ENCODE results near the gene TMEM44. TPM values are rescaled to one million over a fixed set of nuclear protein-coding genes. Genes with fewer than 3 reads are reported as not detected.

The TMEM44 gene
- total RNA-seq, 2 experiments from 2014 or later = 3.0 to 4.4 TPM

DNA sequence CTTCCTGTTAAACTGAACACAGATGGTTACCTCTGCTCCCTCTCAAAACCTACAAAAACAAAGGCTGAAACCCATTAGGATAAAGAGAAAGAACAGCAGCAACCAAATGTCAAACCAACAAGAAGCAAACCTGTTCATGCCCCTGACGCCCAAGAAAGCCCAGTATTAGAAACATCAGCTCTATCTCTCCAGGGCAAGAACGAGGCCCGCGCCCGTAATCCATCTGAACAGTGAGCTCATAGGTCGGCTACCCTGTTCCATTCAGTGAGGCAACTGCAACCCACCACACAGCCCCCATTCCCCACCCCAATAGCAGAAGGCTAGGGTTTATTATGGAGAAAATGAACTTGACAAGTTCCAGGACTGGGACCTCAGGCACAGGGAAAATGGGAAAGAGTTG, 28.7 kb upstream of the TMEM44 start:
- H3K27me3 Mint-ChIP-seq = no peaks in the 10 kb centered on the region
- no peaks in the 10 kb centered on the region for H3K9me3 Mint-ChIP-seq
- H3K4me3 Mint-ChIP-seq = no peak overlapping the region
- DNase-seq = no peak
- no peak overlapping the region for H3K27ac Mint-ChIP-seq
- peaks cover 8% of the 10 kb centered on the region for H3K4me1 Mint-ChIP-seq
- peaks cover 37% of the 10 kb centered on the region for H3K36me3 Mint-ChIP-seq

DNA sequence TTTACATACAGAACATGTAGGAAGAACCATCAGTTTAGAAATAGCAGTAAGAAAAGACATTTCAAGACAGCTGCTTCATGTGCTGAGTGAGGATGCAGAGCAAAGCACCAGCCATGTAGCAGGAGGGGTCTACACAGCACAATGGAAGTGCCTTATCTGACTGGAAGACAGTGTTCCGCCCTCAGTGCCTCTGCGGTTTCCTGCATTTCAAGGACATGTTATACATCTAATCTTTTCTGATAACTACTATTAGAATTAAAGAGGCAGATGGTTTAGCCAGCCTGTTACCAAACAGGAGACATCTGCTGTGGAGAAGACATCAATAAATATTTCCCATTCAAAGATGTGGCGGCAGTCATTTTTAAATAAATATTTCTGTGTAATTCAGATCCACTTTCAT, 28.2 kb upstream of the TMEM44 start:
- no peaks in the 10 kb centered on the region for H3K9me3 Mint-ChIP-seq
- H3K36me3 Mint-ChIP-seq = peaks cover 36% of the 10 kb centered on the region

DNA sequence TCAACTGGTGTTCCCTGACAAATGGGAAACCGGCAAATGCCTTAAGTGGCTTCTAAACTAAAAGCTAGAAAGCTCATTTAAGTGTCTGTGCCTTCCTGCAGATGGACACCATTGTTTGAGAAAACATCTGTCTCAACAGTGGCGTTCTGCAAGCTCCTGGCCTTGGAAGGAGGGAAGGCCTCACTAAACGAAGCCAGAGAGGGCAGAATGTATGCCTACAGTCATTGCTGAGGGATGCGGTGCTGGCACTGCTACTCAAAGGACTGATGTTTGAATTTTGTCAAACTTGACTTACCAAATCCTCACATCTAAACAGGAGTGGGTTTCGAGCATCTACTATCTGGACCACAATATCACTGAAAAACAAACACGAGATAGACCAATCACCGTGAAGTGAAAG, 26.6 kb upstream of the TMEM44 start:
- DNase-seq = no peak
- no peaks in the 10 kb centered on the region for H3K27me3 Mint-ChIP-seq
- no peak overlapping the region for H3K4me3 Mint-ChIP-seq
- H3K27ac Mint-ChIP-seq = no peak overlapping the region
- H3K4me1 Mint-ChIP-seq = peaks cover 11% of the 10 kb centered on the region
- no peaks in the 10 kb centered on the region for H3K9me3 Mint-ChIP-seq
- peaks cover 26% of the 10 kb centered on the region for H3K36me3 Mint-ChIP-seq

More for the DNA sequence above, 28.2 kb upstream of the TMEM44 start:
- Mint-ChIP-seq H3K4me1 (peaks cover 8% of the 10 kb centered on the region), H3K27ac (no peak overlapping the region), H3K27me3 (no peaks in the 10 kb centered on the region), H3K4me3 (no peak overlapping the region)
- DNase-seq = no peak

DNA sequence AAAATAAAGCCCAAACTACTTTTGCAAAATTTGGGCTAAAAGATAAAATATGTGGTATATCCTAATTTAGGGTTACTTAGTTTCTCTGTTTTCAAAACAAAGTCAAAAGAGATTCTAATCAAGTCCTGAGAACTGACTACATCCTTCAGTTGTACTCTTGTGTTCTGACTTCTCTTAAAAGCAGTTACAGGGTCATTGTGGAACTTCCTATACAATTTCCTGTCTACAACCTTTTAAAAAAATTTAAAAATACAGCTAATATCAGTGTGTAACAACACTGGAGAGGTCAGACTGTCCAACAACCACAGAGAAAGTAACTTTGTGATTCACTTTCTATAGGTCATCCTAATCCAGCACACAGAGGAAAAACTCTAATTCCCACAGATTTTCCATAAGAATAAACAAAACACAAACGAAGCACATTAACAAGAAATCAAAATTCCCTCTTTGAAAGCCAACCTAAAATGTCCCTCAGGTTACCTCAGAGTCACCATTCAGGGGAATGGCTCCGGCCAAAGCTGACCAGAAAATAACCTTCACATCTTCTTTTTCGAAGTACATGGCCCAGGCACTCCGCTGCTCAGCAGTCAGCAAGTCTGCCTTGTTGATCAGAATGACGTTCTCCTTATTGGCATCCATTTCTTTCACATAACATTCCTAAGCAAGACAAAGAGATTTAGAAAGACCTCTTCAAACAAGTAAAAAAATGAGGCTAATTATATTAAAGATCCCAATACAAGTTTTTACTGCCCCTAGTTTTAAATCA, 25.4 kb upstream of the TMEM44 start:
- DNase-seq = no peak
- H3K27ac Mint-ChIP-seq = no peak overlapping the region
- peaks cover 19% of the 10 kb centered on the region for H3K4me1 Mint-ChIP-seq
- H3K36me3 Mint-ChIP-seq = peaks cover 27% of the 10 kb centered on the region
- H3K4me3 Mint-ChIP-seq = no peak overlapping the region
- H3K27me3 Mint-ChIP-seq = no peaks in the 10 kb centered on the region
- no peaks in the 10 kb centered on the region for H3K9me3 Mint-ChIP-seq

DNA sequence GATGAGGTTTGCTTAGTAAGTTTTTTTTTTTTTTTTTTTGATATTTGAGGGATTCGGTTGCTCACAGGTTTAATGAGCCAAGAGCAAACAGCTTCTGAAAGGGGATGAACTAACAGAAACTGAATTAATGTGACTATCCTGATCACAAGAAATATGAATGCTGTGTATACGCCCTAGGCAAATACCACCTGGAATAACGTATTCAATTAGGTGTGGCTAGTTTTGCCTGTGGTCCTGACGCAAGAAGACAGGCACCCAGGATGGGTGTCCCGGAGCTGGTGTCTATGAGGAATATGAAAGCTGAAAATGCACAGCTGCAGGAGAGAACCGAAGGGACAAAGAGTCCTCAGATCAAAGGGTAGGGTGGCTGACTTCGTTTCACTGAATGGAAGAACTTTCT, 24.2 kb upstream of the TMEM44 start:
- no peak for DNase-seq
- Mint-ChIP-seq H3K36me3 (peaks cover 33% of the 10 kb centered on the region), H3K27me3 (no peaks in the 10 kb centered on the region), H3K4me3 (no peak overlapping the region), H3K27ac (no peak overlapping the region), H3K9me3 (no peaks in the 10 kb centered on the region), H3K4me1 (peaks cover 17% of the 10 kb centered on the region)

DNA sequence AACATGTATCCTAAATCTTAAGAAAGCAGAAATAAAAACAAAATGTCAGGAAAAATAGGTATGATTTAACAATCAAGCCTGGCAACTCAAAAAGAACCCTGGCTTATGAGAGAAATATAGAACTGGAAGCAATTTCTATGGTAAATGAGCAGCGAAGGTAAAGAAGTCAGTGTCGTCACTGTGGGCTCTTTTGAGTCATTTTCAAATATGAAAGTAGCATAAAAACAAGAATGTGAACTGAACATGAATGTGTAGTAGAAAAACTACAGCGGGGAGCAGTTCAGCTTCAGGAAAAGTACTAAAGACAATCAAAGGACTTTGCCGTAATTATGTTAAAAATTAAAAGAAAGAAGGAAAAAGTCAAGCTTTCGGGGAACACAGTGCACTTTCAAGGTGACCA, 21.2 kb upstream of the TMEM44 start:
- Mint-ChIP-seq H3K27ac (peak overlapping the region; percentile 38), H3K4me3 (no peak overlapping the region), H3K36me3 (peaks cover 38% of the 10 kb centered on the region), H3K27me3 (no peaks in the 10 kb centered on the region), H3K9me3 (no peaks in the 10 kb centered on the region), H3K4me1 (peaks cover 12% of the 10 kb centered on the region)
- DNase-seq = no peak

DNA sequence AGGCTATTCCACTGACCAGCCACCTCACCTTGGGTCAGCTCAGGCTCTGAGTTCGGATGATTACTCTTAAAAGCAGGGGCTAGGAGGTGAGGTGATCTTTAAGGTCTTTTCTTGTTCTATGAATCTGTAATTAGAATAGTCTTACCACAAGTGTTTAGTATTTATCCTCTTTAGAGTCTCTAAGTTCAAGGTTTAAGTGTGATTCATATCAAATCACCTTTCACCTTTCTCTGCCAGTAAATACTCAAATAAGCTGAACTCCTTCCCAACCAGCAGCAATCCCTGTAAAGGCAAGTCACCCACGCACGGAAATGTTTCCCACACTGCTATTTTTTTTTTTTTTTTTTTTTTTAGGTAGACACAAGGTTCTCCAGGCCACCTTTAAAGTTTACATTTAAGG, 14.5 kb upstream of the TMEM44 start:
- Mint-ChIP-seq H3K9me3 (no peaks in the 10 kb centered on the region), H3K36me3 (peaks cover 18% of the 10 kb centered on the region), H3K4me1 (peaks cover 1% of the 10 kb centered on the region), H3K27me3 (no peaks in the 10 kb centered on the region), H3K27ac (no peak overlapping the region), H3K4me3 (no peak overlapping the region)
- DNase-seq = no peak

DNA sequence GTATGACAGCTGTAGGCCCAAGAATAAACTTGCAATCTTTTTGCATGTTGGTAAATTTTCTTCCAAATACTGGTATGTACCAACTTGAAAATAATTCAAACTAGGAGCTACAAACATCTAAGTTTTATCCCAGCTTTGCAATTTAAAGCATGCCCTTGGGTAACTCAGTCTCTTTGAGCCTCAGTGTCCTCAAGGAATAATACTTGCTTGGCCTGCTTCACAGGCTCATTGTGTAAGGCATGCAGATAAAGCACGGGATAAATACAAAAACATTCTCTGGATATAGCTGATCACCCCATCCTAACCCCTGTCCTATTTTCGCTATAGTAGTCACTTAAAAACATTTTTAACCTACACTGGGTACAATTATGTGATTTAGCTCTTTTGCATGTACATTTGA, 9.6 kb upstream of the TMEM44 start:
- Mint-ChIP-seq H3K27ac (no peak overlapping the region), H3K9me3 (no peaks in the 10 kb centered on the region), H3K4me3 (no peak overlapping the region), H3K36me3 (peaks cover 24% of the 10 kb centered on the region), H3K27me3 (no peaks in the 10 kb centered on the region), H3K4me1 (peaks cover 5% of the 10 kb centered on the region)
- DNase-seq = no peak

DNA sequence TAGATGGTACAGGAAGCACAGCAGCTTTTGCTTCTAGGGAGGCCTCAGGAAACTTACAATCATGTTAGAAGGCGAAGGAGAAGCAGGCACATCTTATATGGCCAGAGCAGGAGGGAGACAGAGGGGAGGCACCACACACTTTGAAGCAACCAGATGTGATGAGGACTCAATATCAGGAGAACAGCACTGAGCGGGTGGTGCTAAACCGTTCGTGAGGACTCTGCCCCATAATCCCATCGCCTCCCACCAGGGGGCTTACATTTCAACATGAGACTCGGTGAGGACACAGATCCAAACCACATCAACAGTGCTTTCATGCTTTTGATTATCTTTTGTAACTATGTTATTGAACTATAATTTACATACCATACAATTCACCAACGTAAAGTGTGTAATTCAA, 7.6 kb upstream of the TMEM44 start:
- Mint-ChIP-seq H3K9me3 (no peaks in the 10 kb centered on the region), H3K27ac (no peak overlapping the region), H3K36me3 (peaks cover 24% of the 10 kb centered on the region), H3K4me1 (peaks cover 4% of the 10 kb centered on the region), H3K4me3 (no peak overlapping the region), H3K27me3 (no peaks in the 10 kb centered on the region)
- DNase-seq = peak; percentile 22

DNA sequence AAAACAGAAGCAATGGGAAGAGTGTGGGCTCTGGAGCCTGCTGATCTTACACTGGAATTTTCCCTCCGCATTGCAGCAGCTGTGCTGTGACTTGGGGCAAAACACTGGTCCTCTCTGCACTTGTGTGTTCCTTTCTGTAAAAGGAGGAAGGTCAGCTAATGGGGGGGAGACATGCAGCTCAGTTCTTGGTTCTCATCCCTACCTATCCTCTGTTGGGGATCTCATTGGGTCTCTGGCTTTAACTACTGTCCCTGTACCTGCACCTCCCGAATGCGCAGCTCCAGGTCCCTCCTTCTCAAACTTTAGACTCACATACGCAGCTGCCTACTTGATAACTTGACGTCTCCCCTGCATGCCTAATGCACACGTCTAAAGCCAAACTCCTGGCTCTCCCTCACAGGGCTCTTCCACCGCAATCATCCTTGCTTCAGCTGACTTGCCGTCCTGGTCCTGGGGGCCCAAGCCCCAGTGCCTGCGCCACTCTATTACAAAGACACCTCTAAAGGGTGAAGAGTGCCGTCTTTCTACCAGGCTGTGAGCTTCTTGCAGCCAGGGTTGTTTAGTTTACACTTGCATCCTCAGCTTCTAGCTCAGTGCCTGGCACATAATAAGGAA, 5.9 kb upstream of the TMEM44 start:
- H3K4me3 Mint-ChIP-seq = no peak overlapping the region
- no peaks in the 10 kb centered on the region for H3K27me3 Mint-ChIP-seq
- H3K9me3 Mint-ChIP-seq = no peaks in the 10 kb centered on the region
- H3K36me3 Mint-ChIP-seq = peaks cover 18% of the 10 kb centered on the region
- no peak for DNase-seq
- H3K4me1 Mint-ChIP-seq = peaks cover 4% of the 10 kb centered on the region
- no peak overlapping the region for H3K27ac Mint-ChIP-seq

DNA sequence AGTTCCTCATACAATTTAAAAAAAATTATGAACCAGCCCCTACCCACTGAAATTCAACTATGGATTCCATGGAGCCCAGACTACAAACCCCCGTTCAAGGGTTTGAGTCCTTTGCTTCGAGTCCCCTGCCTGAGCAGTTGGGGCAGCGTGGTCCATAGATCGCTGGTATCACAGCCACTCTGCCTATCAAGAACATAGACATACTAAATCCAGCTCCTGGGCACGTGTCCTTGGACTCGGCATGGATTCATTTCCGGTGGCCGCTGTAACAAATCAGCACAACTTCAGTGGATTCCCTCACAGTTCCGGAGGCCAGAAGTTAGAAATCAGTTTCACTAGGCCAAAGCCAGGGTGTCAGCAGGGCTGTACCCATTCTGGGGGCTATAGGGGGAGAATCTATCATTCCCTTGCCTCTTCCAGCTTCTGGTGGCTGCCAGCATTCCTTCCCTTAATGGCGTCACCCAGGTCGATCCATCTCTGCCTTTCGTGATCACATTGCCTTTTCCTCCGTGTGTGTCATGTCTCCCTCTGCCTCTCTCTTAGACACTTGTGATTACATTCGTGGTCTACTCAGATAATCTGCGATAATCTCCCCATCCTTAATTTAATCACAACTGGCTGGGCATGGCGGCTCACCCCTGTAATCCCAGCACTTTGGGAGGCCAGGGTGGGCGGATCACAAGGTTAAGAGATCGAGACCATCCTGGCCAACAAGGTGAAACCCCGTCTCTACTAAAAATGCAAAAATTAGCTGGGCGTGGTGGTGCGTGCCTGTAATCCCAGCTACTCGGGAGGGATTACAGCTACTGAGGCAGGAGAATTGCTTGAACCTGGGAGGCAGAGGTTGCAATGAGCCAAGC, 4.6 kb upstream of the TMEM44 start:
- Mint-ChIP-seq H3K27me3 (no peaks in the 10 kb centered on the region), H3K36me3 (peaks cover 18% of the 10 kb centered on the region), H3K4me1 (peaks cover 7% of the 10 kb centered on the region), H3K9me3 (no peaks in the 10 kb centered on the region), H3K27ac (peak overlapping the region; percentile 14), H3K4me3 (no peak overlapping the region)
- no peak for DNase-seq

DNA sequence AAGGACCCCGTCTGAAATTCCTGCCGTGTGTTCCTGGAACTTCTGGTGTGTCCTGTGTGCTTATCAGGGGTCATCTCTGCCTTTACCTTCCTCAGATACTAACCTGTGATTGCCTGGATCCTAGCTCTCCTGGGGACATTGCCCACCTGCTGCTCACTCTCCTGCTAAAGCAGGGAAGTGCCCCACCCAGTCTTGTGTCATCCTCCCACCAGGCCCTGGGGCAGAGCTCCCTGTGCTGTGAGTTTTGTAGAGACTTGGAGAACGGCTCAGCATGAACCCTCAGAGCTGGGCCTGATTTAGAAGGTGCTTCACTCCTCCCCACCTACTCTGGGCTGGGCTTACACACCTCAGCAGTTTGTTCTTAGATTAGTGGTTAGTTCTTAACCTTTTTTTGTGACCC, 3.8 kb upstream of the TMEM44 start:
- Mint-ChIP-seq H3K4me3 (no peak overlapping the region), H3K4me1 (peaks cover 13% of the 10 kb centered on the region), H3K36me3 (peaks cover 15% of the 10 kb centered on the region), H3K27ac (peak overlapping the region; percentile 6), H3K9me3 (no peaks in the 10 kb centered on the region), H3K27me3 (no peaks in the 10 kb centered on the region)
- DNase-seq = no peak

DNA sequence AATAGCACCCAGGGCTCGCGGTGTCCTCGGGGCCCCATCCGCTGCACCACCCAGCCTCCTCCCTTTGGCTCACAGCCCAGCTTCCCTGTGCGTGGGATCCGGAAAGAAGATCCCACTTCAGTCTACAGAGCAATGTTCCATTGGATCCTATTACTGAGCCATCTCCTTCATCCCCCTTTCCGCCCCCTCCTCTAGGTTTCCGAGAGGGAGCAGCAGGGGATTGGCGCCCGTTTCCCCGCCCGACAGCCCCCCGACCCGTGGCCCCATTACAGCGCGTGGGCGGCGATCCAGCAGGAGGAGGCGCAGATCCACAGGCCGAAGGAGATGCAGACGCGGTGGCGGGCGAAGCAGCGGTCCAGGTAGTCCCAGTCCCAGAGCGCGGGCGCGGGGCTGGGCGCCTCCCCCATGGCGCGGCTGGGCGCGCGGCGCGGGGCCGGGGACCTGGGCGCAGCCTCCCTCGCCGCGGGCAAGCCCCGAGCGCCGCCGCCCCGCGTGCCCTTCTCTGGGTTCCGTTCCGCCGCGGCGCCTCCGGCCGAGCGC, 340 bp downstream of the TMEM44 start:
- Mint-ChIP-seq H3K4me3 (peak overlapping the region; percentile 84), H3K27ac (no peak overlapping the region), H3K9me3 (no peaks in the 10 kb centered on the region), H3K36me3 (no peaks in the 10 kb centered on the region), H3K4me1 (peaks cover 12% of the 10 kb centered on the region), H3K27me3 (no peaks in the 10 kb centered on the region)
- peak; percentile 10 for DNase-seq

DNA sequence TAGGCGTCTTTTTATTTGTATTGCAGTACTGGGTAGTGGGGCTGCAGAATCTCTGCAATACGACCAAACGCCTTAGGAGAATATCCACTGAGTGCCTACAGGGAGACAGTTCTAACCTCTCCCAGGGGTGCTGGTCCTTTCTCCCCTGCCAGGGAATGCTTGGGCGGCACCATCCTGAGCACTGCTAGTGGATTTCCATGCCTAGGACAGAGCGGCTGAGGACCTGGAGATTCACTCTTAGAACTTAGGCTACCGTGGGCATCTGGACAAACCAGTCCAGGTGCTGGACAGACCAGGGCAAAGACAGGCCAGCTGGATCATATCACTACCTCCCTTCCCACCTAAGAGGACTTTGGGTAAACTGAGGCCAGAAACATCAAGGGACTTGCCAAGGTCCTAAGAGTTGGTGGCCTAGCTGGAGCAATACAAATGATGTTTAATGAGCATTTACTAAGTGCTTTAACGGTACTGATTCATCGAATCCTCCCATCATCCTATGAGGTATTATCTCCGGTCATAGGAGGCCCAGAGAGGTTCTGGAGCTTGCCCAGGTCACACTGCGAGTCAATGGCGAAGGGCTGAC, 902 bp downstream of the TMEM44 start:
- H3K27ac Mint-ChIP-seq = no peak overlapping the region
- DNase-seq = no peak
- H3K27me3 Mint-ChIP-seq = no peaks in the 10 kb centered on the region
- peaks cover 12% of the 10 kb centered on the region for H3K4me1 Mint-ChIP-seq
- H3K4me3 Mint-ChIP-seq = peak overlapping the region; percentile 84
- H3K36me3 Mint-ChIP-seq = no peaks in the 10 kb centered on the region
- H3K9me3 Mint-ChIP-seq = no peaks in the 10 kb centered on the region

DNA sequence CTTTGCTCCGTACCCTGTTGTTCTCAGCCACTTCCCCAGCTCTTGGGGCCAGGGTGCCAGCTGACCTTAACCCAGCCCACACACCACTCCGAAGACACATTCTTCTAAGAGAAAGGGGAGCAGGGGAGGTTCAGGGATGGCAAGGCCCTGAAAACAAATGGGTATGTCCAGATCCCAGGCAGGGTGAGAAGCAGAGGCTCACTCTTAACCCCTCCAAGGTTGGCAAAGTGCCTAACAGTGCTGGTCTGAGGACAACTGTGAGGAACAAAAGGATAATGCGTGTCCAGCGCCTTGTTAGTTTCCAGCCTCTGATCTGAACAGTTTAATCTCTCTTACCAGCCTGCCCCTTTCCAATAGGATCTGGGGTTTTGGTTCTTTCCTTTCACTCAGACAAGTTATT, 1.5 kb downstream of the TMEM44 start:
- H3K4me3 Mint-ChIP-seq = no peak overlapping the region
- H3K27me3 Mint-ChIP-seq = no peaks in the 10 kb centered on the region
- H3K36me3 Mint-ChIP-seq = no peaks in the 10 kb centered on the region
- H3K4me1 Mint-ChIP-seq = peaks cover 12% of the 10 kb centered on the region
- H3K27ac Mint-ChIP-seq = no peak overlapping the region
- H3K9me3 Mint-ChIP-seq = no peaks in the 10 kb centered on the region
- DNase-seq = no peak

All from activated naive CD8-positive, alpha-beta T cell treated with anti-CD3 and anti-CD28 coated beads for 36 hours (primary cell).